A673 (cell line): ENCODE results near the gene STX1A.

ENCODE experiments used
- EZH2 ChIP-seq: fragments of 200-600 bp; sonication (generic); IDR thresholded peaks from 2 replicates; pipeline ENCODE4 v1.6.1; 2017; ENCODE audit warnings: borderline replicate concordance, low read depth, mild to moderate bottlenecking, mixed read lengths, antibody characterized with exemption, low read length; ENCODE audit not compliant: poor library complexity, severe bottlenecking
- TF ChIP-seq, protein P1 (sequence below): fragments of 300-800, 200-600 bp; sonication (generic); conservative IDR thresholded peaks from 2 replicates; pipeline ENCODE4 v1.5.1; 2017; ENCODE audit warnings: low read depth, mild to moderate bottlenecking, antibody characterized with exemption, low read length, moderate library complexity, mixed read lengths

GRCh38 chr7:73717991-73718405 is 1.5 kb downstream of the STX1A start:
- TF ChIP-seq EZH2: no peak
- TF ChIP-seq, protein P1, sequence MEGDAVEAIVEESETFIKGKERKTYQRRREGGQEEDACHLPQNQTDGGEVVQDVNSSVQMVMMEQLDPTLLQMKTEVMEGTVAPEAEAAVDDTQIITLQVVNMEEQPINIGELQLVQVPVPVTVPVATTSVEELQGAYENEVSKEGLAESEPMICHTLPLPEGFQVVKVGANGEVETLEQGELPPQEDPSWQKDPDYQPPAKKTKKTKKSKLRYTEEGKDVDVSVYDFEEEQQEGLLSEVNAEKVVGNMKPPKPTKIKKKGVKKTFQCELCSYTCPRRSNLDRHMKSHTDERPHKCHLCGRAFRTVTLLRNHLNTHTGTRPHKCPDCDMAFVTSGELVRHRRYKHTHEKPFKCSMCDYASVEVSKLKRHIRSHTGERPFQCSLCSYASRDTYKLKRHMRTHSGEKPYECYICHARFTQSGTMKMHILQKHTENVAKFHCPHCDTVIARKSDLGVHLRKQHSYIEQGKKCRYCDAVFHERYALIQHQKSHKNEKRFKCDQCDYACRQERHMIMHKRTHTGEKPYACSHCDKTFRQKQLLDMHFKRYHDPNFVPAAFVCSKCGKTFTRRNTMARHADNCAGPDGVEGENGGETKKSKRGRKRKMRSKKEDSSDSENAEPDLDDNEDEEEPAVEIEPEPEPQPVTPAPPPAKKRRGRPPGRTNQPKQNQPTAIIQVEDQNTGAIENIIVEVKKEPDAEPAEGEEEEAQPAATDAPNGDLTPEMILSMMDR: no peak
